ENCODE results near the gene GRIK4. TPM values are rescaled to one million over a fixed set of nuclear protein-coding genes. Genes with fewer than 3 reads are reported as not detected.
A peak's percentile ranks its signal among the peaks of the same experiment; 100 is the strongest.

The GRIK4 gene
- total RNA-seq: not detected

GRCh38 chr11:120511116-120511819 lies at the start of gene GRIK4:
Gene GRIK4, plus strand, starts transcription at chr11:120511748. Its CDS starts 148,571 bp downstream, at chr11:120660319.
- H3K36me3 Mint-ChIP-seq: no peaks in the 10 kb centered on the region

GRCh38 chr11:120462825-120463224 lies 48.7 kb upstream of the GRIK4 start:
- ATAC-seq (ENCODE audit: low read depth): no peak
- H3K36me3 Mint-ChIP-seq: peaks cover 16% of the 10 kb centered on the region
- H3K27ac Mint-ChIP-seq: no peak overlapping the region
- DNase-seq: no peak
- no peaks in the 10 kb centered on the region for H3K27me3 Mint-ChIP-seq
- no peaks in the 10 kb centered on the region for H3K9me3 Mint-ChIP-seq
- POLR2A ChIA-PET: no interaction called here
- no peaks in the 10 kb centered on the region for H3K4me1 Mint-ChIP-seq
- H3K4me3 Mint-ChIP-seq: no peak overlapping the region

More at GRCh38 chr11:120511116-120511819, at the start of gene GRIK4:
- H3K4me3 Mint-ChIP-seq: peak within 1 kb of the TSS; percentile 33
- no peaks in the 10 kb centered on the region for H3K9me3 Mint-ChIP-seq
- H3K4me1 Mint-ChIP-seq: peaks cover 3% of the 10 kb centered on the region
- POLR2A ChIA-PET: no interaction called here
- peak; percentile 92 for ATAC-seq (ENCODE audit: low read depth)
- H3K27me3 Mint-ChIP-seq: peaks cover 43% of the 10 kb centered on the region
- no peak within 1 kb of the TSS for H3K27ac Mint-ChIP-seq
- DNase-seq: peak; percentile 85

- DNase-seq: no peak
- Mint-ChIP-seq H3K9me3 (no peaks in the 10 kb centered on the region), H3K27me3 (no peaks in the 10 kb centered on the region), H3K36me3 (peaks cover 19% of the 10 kb centered on the region), H3K4me1 (no peaks in the 10 kb centered on the region), H3K4me3 (no peak overlapping the region), H3K27ac (no peak overlapping the region)
- ATAC-seq (ENCODE audit: low read depth): no peak
- POLR2A ChIA-PET: no interaction called here
These were observed 45.5 kb upstream of the GRIK4 start for GRCh38 chr11:120465921-120466534.

- Mint-ChIP-seq H3K36me3 (peaks cover 11% of the 10 kb centered on the region), H3K4me3 (no peak overlapping the region), H3K27ac (no peak overlapping the region), H3K9me3 (no peaks in the 10 kb centered on the region), H3K4me1 (no peaks in the 10 kb centered on the region), H3K27me3 (no peaks in the 10 kb centered on the region)
- no peak for ATAC-seq (ENCODE audit: low read depth)
- POLR2A ChIA-PET: no interaction called here
- DNase-seq: no peak
These were observed 43.9 kb upstream of the GRIK4 start for GRCh38 chr11:120467627-120468026.

- Mint-ChIP-seq H3K27me3 (no peaks in the 10 kb centered on the region), H3K36me3 (peaks cover 7% of the 10 kb centered on the region), H3K9me3 (no peaks in the 10 kb centered on the region), H3K4me3 (no peak overlapping the region), H3K4me1 (no peaks in the 10 kb centered on the region), H3K27ac (no peak overlapping the region)
- ATAC-seq (ENCODE audit: low read depth) (no peak), DNase-seq (no peak)
- POLR2A ChIA-PET: no interaction called here
These were observed 40.4 kb upstream of the GRIK4 start for GRCh38 chr11:120471131-120471530.

GRCh38 chr11:120471994-120472393 lies 39.6 kb upstream of the GRIK4 start:
- H3K36me3 Mint-ChIP-seq: peaks cover 7% of the 10 kb centered on the region
- H3K27ac Mint-ChIP-seq: no peak overlapping the region
- no peak for DNase-seq
- no peak for ATAC-seq (ENCODE audit: low read depth)
- H3K4me1 Mint-ChIP-seq: no peaks in the 10 kb centered on the region
- no peaks in the 10 kb centered on the region for H3K9me3 Mint-ChIP-seq
- no peak overlapping the region for H3K4me3 Mint-ChIP-seq
- POLR2A ChIA-PET: no interaction called here
- no peaks in the 10 kb centered on the region for H3K27me3 Mint-ChIP-seq

- no peak for ATAC-seq (ENCODE audit: low read depth)
- Mint-ChIP-seq H3K27ac (no peak overlapping the region), H3K36me3 (peaks cover 9% of the 10 kb centered on the region), H3K9me3 (no peaks in the 10 kb centered on the region), H3K27me3 (no peaks in the 10 kb centered on the region), H3K4me3 (no peak overlapping the region), H3K4me1 (no peaks in the 10 kb centered on the region)
- no peak for DNase-seq
- POLR2A ChIA-PET: no interaction called here
These were observed 38.0 kb upstream of the GRIK4 start for GRCh38 chr11:120473503-120473902.

GRCh38 chr11:120482149-120482548 lies 29.4 kb upstream of the GRIK4 start:
- Mint-ChIP-seq H3K9me3 (no peaks in the 10 kb centered on the region), H3K4me1 (peaks cover 5% of the 10 kb centered on the region), H3K27ac (no peak overlapping the region), H3K36me3 (peaks cover 10% of the 10 kb centered on the region), H3K27me3 (no peaks in the 10 kb centered on the region), H3K4me3 (no peak overlapping the region)
- POLR2A ChIA-PET: no interaction called here
- DNase-seq: no peak
- ATAC-seq (ENCODE audit: low read depth): no peak

- POLR2A ChIA-PET: no interaction called here
- ATAC-seq (ENCODE audit: low read depth): no peak
- peaks cover 4% of the 10 kb centered on the region for H3K36me3 Mint-ChIP-seq
- H3K27me3 Mint-ChIP-seq: peaks cover 2% of the 10 kb centered on the region
- no peaks in the 10 kb centered on the region for H3K4me1 Mint-ChIP-seq
- H3K9me3 Mint-ChIP-seq: no peaks in the 10 kb centered on the region
- H3K27ac Mint-ChIP-seq: no peak overlapping the region
- DNase-seq: no peak
- H3K4me3 Mint-ChIP-seq: no peak overlapping the region
These were observed 26.8 kb upstream of the GRIK4 start for GRCh38 chr11:120484722-120485121.

GRCh38 chr11:120486138-120486537 lies 25.4 kb upstream of the GRIK4 start:
- POLR2A ChIA-PET: no interaction called here
- H3K36me3 Mint-ChIP-seq: no peaks in the 10 kb centered on the region
- no peaks in the 10 kb centered on the region for H3K9me3 Mint-ChIP-seq
- H3K27me3 Mint-ChIP-seq: peaks cover 2% of the 10 kb centered on the region
- no peak overlapping the region for H3K4me3 Mint-ChIP-seq
- H3K27ac Mint-ChIP-seq: no peak overlapping the region
- no peaks in the 10 kb centered on the region for H3K4me1 Mint-ChIP-seq
- ATAC-seq (ENCODE audit: low read depth): no peak
- no peak for DNase-seq

GRCh38 chr11:120489799-120490198 lies 21.7 kb upstream of the GRIK4 start:
- ATAC-seq (ENCODE audit: low read depth): no peak
- H3K36me3 Mint-ChIP-seq: no peaks in the 10 kb centered on the region
- no peaks in the 10 kb centered on the region for H3K9me3 Mint-ChIP-seq
- no peak overlapping the region for H3K27ac Mint-ChIP-seq
- H3K27me3 Mint-ChIP-seq: peaks cover 2% of the 10 kb centered on the region
- H3K4me1 Mint-ChIP-seq: no peaks in the 10 kb centered on the region
- H3K4me3 Mint-ChIP-seq: no peak overlapping the region
- no peak for DNase-seq
- POLR2A ChIA-PET: no interaction called here

GRCh38 chr11:120492486-120492885 lies 19.1 kb upstream of the GRIK4 start:
- Mint-ChIP-seq H3K4me3 (no peak overlapping the region), H3K9me3 (no peaks in the 10 kb centered on the region), H3K4me1 (no peaks in the 10 kb centered on the region), H3K27me3 (peaks cover 5% of the 10 kb centered on the region), H3K27ac (no peak overlapping the region), H3K36me3 (no peaks in the 10 kb centered on the region)
- no peak for ATAC-seq (ENCODE audit: low read depth)
- POLR2A ChIA-PET: interaction anchor here (1.2 kb wide), 1 partner anchor 157 kb away, joined by 3 read pairs; no protein-coding TSS in a partner anchor
- DNase-seq: no peak

- no peaks in the 10 kb centered on the region for H3K4me1 Mint-ChIP-seq
- no peaks in the 10 kb centered on the region for H3K36me3 Mint-ChIP-seq
- H3K27me3 Mint-ChIP-seq: peaks cover 13% of the 10 kb centered on the region
- H3K27ac Mint-ChIP-seq: no peak overlapping the region
- no peak overlapping the region for H3K4me3 Mint-ChIP-seq
- ATAC-seq (ENCODE audit: low read depth) (no peak), DNase-seq (no peak)
- POLR2A ChIA-PET: no interaction called here
- H3K9me3 Mint-ChIP-seq: no peaks in the 10 kb centered on the region
These were observed 17.0 kb upstream of the GRIK4 start for GRCh38 chr11:120494595-120494994.

- peaks cover 41% of the 10 kb centered on the region for H3K27me3 Mint-ChIP-seq
- POLR2A ChIA-PET: no interaction called here
- DNase-seq (no peak), ATAC-seq (ENCODE audit: low read depth) (no peak)
- no peak overlapping the region for H3K4me3 Mint-ChIP-seq
- no peaks in the 10 kb centered on the region for H3K36me3 Mint-ChIP-seq
- H3K27ac Mint-ChIP-seq: no peak overlapping the region
- no peaks in the 10 kb centered on the region for H3K4me1 Mint-ChIP-seq
- H3K9me3 Mint-ChIP-seq: no peaks in the 10 kb centered on the region
These were observed 12.5 kb upstream of the GRIK4 start for GRCh38 chr11:120499088-120499487.

All from activated naive CD8-positive, alpha-beta T cell treated with anti-CD3 and anti-CD28 coated beads, Interleukin-2, amount 10 ng/mL, durations not matched to agents 7 days and 5 days (primary cell).